ENCODE data around the gene LARP6.

LARP6 gene

GRCh38 chr15:70793694-70794093 lies 60.3 kb downstream of the LARP6 start:
- DNase-seq: no peak

GRCh38 chr15:70792171-70792573 lies 61.8 kb downstream of the LARP6 start:
- no peak for DNase-seq

GRCh38 chr15:70791259-70791658 lies 62.7 kb downstream of the LARP6 start:
- no peak for DNase-seq

GRCh38 chr15:70789213-70789612 lies 64.7 kb downstream of the LARP6 start:
- no peak for DNase-seq

GRCh38 chr15:70788114-70789049 lies 65.6 kb downstream of the LARP6 start:
- DNase-seq: no peak

- no peak for DNase-seq
Observed at GRCh38 chr15:70786996-70787395, 67.0 kb downstream of the LARP6 start.

GRCh38 chr15:70783610-70784022 lies 70.3 kb downstream of the LARP6 start:
- DNase-seq: no peak

GRCh38 chr15:70783041-70783440 lies 70.9 kb downstream of the LARP6 start:
- no peak for DNase-seq

GRCh38 chr15:70781236-70781635 lies 72.7 kb downstream of the LARP6 start:
- DNase-seq: no peak
